GM13976 (cell line): ENCODE data around the gene PRR3.

Source experiments
- DNase-seq: peaks from one replicate; pipeline ENCODE4 v3.0.0; 2012; ENCODE audit warnings: low spot score
- CTCF ChIP-seq: IDR thresholded peaks from 2 replicates; pipeline ENCODE4 v1.5.1; 2012; ENCODE audit warnings: borderline replicate concordance, mild to moderate bottlenecking; ENCODE audit not compliant: insufficient read depth; ENCODE audit errors: extremely low read depth, missing control alignments, control extremely low read depth
- in situ Hi-C: fragments of 300-500 bp; cut with MboI; formaldehyde crosslinking; loops from one replicate; pipeline ENCODE4 v1.12.0; 2022; ENCODE audit warnings: low sequenced_read_pairs, mixed read lengths, inconsistent platforms; ENCODE audit not compliant: unreplicated experiment

The PRR3 gene

GRCh38 chr6:30601815-30602641 lies 44.9 kb downstream of the PRR3 start:
- in situ Hi-C loops = no loop called here
- no peak for TF ChIP-seq CTCF
- no peak for DNase-seq

GRCh38 chr6:30603961-30604360 lies 46.9 kb downstream of the PRR3 start:
- DNase-seq = no peak
- in situ Hi-C loops = no loop called here
- TF ChIP-seq CTCF = no peak

GRCh38 chr6:30610065-30610464 lies 53.0 kb downstream of the PRR3 start:
- in situ Hi-C loops = no loop called here
- no peak for TF ChIP-seq CTCF
- no peak for DNase-seq

GRCh38 chr6:30611150-30611855 lies 54.2 kb downstream of the PRR3 start:
- no peak for TF ChIP-seq CTCF
- in situ Hi-C loops = no loop called here
- DNase-seq = no peak

GRCh38 chr6:30611856-30612194 lies 54.7 kb downstream of the PRR3 start:
- in situ Hi-C loops = no loop called here
- TF ChIP-seq CTCF = no peak
- no peak for DNase-seq

GRCh38 chr6:30612213-30612612 lies 55.1 kb downstream of the PRR3 start:
- no peak for TF ChIP-seq CTCF
- in situ Hi-C loops = no loop called here
- no peak for DNase-seq
